Stomach smooth muscle (tissue), 2 donors: Measurements from ENCODE around the gene PPM1N.

Experiments
- H3K27ac ChIP-seq: one replicate; pipeline ENCODE4 v1.7.0; 2013; ENCODE audit warnings: mild to moderate bottlenecking, low read length, inconsistent platforms
- H3K27me3 ChIP-seq, 2 donors: one replicate each; pipeline ENCODE4 v1.7.0; 2013; ENCODE audit warnings: low read length in 2 of 2; ENCODE audit not compliant: insufficient read depth in 2 of 2, control insufficient read depth in 1 of 2
- H3K36me3 ChIP-seq, 2 donors: one replicate each; pipeline ENCODE4 v1.7.0; 2013; ENCODE audit warnings: low read length in 2 of 2; ENCODE audit not compliant: control insufficient read depth in 2 of 2, insufficient read depth in 2 of 2
- H3K4me1 ChIP-seq: one replicate; pipeline ENCODE4 v1.7.0; 2013; ENCODE audit warnings: low read length; ENCODE audit not compliant: control insufficient read depth, insufficient read depth
- H3K4me3 ChIP-seq, 2 donors: one replicate each; pipeline ENCODE4 v1.7.0; 2013; ENCODE audit warnings: low read length in 2 of 2
- H3K9ac ChIP-seq, 2 donors: one replicate each; pipeline ENCODE4 v1.7.0; 2013; ENCODE audit warnings: low read length in 2 of 2, mild to moderate bottlenecking in 1 of 2
- H3K9me3 ChIP-seq, 2 donors: one replicate each; pipeline ENCODE4 v1.7.0; 2013; ENCODE audit warnings: low read length in 2 of 2; ENCODE audit not compliant: control insufficient read depth in 2 of 2
- donor health status: healthy.
- donor health status: Pancreatic carcinoma.

The PPM1N gene

DNA sequence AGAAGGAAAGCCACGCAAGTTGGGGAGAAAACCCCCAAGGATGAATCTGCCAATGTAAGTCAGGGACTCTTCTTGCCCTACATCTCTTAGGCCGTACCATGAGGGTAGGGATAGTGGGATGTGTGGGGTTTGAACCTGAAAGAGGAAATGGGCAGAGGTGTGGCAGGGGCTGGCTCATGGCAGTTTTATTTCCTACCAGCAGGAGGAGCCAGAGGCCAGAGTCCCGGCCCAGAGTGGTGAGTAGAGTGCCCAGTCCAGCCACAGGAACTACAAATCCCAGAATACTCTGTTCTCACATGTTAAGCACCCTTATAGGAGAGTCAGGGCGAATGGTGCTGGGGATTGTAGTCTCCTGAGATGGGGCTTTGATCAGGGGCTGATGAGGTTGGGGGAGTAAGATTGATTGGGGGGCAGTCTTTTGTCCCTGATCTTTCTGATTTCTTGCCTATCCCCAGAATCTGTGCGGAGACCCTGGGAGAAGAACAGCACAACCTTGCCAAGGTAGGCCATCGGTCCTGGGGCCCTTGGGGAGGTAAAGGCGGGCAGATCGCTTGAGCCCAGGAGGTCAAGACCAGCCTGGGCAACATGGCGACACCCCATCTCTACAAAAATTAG, 25.5 kb downstream of the PPM1N start:
- peaks cover 27 to 30% of the 10 kb centered on the region in 2 donors for H3K36me3 ChIP-seq
- H3K27ac ChIP-seq, result no peak overlapping the region
- no peak overlapping the region for H3K4me3 ChIP-seq
- H3K27me3 ChIP-seq, result no peaks in the 10 kb centered on the region
- no peaks in the 10 kb centered on the region for H3K9me3 ChIP-seq
- H3K4me1 ChIP-seq, result peaks cover 18% of the 10 kb centered on the region
- H3K9ac ChIP-seq, result no peak overlapping the region

DNA sequence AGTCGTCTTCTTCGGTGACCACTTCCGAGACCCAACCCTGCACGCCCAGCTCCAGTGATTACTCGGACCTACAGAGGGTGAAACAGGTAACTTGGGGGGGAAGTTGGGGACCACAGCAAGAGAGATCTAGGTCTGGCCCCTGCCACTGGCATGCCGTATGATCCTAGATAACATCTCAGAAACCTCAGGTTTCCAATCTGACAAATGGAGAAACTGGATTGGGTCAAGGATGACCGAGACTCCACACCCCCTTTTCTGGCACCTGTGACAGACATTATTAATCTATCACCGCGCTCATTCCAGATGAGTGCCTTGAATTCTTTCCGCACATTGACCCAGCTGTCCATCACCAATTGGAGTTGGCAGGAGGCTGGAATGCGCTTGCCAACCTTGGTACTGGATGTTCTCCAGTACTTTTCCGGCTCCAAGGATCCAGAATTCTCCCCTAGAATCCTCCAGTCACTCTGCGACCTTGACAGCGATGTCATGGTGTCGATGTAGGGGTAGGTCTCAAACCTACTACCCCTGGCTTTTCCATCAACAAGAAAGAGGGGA, 26.4 kb downstream of the PPM1N start:
- Histone ChIP-seq H3K27me3 (peaks cover 0 to 2% of the 10 kb centered on the region in 2 donors), H3K4me1 (peaks cover 25% of the 10 kb centered on the region), H3K4me3 (no peak overlapping the region), H3K9ac (no peak overlapping the region), H3K9me3 (no peaks in the 10 kb centered on the region), H3K27ac (no peak overlapping the region), H3K36me3 (peaks cover 27 to 30% of the 10 kb centered on the region in 2 donors)

DNA sequence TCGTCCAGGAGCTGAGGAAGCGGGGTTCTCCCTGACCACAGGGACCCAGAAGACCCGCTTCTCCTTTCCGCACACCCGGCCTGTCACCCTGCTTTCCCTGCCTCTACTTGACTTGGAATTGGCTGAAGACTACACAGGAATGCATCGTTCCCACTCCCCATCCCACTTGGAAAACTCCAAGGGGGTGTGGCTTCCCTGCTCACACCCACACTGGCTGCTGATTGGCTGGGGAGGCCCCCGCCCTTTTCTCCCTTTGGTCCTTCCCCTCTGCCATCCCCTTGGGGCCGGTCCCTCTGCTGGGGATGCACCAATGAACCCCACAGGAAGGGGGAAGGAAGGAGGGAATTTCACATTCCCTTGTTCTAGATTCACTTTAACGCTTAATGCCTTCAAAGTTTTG, 27.9 kb downstream of the PPM1N start:
- Histone ChIP-seq H3K27me3 (peaks cover 2 to 3% of the 10 kb centered on the region in 2 donors), H3K4me1 (peaks cover 25% of the 10 kb centered on the region), H3K9ac (no peak overlapping the region), H3K4me3 (no peak overlapping the region), H3K36me3 (peaks cover 20 to 23% of the 10 kb centered on the region in 2 donors), H3K9me3 (no peaks in the 10 kb centered on the region), H3K27ac (no peak overlapping the region)

DNA sequence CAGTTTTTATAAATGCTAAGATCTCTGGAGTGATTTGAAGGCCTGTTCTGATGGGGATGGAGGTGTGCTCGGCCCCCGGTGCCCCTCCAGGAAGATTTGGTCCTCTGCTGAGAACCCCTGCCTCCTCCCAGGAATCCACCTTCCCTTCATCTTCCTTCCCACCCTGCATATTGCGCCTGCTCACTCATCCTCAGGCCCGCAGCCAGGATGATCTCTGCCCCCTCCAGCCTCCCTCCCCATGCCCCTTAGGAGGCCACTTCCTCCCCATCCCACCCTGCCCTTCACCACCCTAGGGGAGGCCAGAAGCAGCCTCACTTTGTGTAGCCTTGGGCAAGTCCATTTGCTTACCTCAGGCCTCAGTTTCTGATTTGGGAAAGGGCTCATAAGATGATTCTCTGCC, 28.7 kb downstream of the PPM1N start:
- Histone ChIP-seq H3K27ac (no peak overlapping the region), H3K36me3 (peaks cover 18 to 19% of the 10 kb centered on the region in 2 donors)

DNA sequence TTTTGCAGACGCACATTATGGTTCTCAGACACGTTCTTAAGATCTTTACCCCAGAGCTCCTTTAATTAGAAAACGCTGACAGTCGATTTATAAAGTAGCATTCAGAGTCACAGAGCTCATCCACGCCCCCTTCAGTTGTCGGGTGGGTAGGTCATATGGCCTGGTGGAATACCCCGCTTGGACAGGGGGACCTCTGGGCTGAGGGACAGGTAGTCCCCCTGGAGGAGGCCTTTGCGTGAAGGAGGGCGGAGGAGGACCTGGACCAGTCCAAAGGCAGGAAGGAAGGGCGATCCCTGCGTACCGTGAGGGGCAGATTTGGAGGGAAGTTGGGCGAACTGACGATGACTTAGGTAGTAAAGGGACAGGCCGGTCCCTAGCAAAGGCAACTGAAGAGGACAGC, 29.5 kb downstream of the PPM1N start:
- peaks cover 15 to 17% of the 10 kb centered on the region in 2 donors for H3K36me3 ChIP-seq
- no peak overlapping the region for H3K9ac ChIP-seq
- H3K4me1 ChIP-seq, result peaks cover 25% of the 10 kb centered on the region
- H3K9me3 ChIP-seq, result no peaks in the 10 kb centered on the region
- no peak overlapping the region for H3K4me3 ChIP-seq
- H3K27ac ChIP-seq, result no peak overlapping the region
- H3K27me3 ChIP-seq, result peaks cover 2 to 5% of the 10 kb centered on the region in 2 donors

More for the DNA sequence above, 28.7 kb downstream of the PPM1N start:
- no peaks in the 10 kb centered on the region for H3K9me3 ChIP-seq
- H3K4me3 ChIP-seq, result no peak overlapping the region
- H3K4me1 ChIP-seq, result peaks cover 25% of the 10 kb centered on the region
- H3K27me3 ChIP-seq, result peaks cover 2 to 5% of the 10 kb centered on the region in 2 donors
- H3K9ac ChIP-seq, result no peak overlapping the region

DNA sequence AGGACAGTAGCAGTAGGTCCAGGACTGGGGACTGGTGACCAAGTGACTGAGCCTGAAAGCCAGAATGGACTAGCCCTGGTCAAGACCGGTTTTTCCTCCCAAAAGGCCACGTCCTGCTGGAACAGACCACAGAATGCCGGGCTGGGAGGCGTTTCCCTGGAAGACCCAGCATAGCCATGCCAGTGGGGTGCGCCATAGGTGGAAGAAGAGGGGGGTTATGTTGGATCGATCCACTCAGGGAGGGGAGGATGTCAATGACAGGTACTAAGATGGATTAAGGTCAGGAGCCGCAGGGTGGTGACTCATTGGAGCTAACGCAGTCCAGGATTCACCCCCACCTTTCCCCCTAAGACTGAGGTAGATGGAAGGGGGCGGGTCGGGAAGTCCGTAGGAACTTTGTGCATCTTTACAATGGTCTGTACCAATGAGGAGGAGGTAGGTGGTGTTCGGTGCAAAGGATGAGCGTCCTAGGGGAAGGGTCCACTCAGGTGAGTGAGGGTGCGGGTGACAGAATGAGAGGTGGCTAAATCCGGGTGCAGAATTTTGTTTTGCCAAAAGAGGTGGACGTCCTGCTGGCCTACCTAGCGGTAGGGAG, 30.0 kb downstream of the PPM1N start:
- Histone ChIP-seq H3K27ac (no peak overlapping the region), H3K4me1 (peaks cover 25% of the 10 kb centered on the region), H3K27me3 (peaks cover 2 to 5% of the 10 kb centered on the region in 2 donors), H3K9ac (no peak overlapping the region), H3K9me3 (no peaks in the 10 kb centered on the region), H3K4me3 (peak overlapping the region in 1 of 2 donors; percentile 63), H3K36me3 (peaks cover 13 to 16% of the 10 kb centered on the region in 2 donors)

DNA sequence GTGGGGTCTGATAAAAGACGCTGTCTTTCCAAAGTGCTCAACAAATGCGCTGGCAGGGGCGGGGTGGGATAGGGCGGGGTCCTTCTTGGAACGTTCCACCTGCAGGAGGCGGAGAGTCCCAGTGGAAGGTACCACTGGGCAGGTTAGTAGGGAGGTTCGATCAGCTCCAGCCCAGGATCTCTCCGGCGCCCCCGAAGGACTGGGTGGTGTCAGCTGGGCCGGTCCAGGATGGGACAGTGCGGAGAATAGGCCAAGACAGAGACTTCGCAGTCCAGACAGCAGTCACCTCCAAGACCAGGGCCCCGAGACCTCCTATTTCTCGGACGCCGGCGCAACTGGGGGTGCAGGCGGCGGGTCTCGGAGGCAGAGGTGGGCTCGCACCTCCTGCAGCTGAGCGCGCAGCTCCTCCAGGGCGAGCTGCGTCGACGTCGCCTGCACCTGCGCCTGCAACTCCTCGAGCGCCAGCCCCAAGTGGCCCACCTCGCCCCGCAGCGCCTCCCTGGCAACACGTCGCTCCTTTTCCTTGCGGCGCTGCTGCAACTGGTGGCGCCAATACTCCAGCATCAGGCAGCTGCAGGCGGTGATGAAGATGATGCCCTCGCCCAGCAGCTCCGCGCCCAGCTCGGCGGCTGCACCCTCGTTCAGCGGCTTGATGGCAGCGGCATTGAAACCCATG, 30.6 kb downstream of the PPM1N start:
- H3K27ac ChIP-seq, result no peak overlapping the region
- H3K4me3 ChIP-seq, result peak overlapping the region in 1 of 2 donors; percentile 63
- peaks cover 13 to 16% of the 10 kb centered on the region in 2 donors for H3K36me3 ChIP-seq
- peaks cover 2 to 5% of the 10 kb centered on the region in 2 donors for H3K27me3 ChIP-seq
- no peaks in the 10 kb centered on the region for H3K9me3 ChIP-seq
- peaks cover 25% of the 10 kb centered on the region for H3K4me1 ChIP-seq
- H3K9ac ChIP-seq, result no peak overlapping the region

DNA sequence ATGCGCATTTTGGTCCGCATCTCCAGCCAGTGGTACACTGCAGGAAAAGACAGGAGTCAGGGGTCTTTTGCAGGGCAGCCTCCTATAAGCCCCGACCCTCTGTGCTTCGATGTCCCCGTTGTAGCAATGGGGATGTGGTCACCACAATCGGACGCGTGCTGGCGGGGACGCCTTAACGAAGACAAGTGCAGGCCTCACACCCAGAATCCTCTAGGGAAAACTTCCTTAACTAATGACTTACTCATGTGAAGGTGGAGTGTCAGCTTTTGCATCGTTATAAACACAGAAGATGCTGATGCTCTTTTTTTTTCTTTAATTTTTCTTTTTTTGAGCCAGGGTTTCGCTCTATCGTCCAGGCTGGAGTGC, 31.2 kb downstream of the PPM1N start:
- Histone ChIP-seq H3K36me3 (peaks cover 10 to 12% of the 10 kb centered on the region in 2 donors), H3K4me1 (peaks cover 25% of the 10 kb centered on the region), H3K4me3 (peak overlapping the region in 1 of 2 donors; percentile 63), H3K9me3 (no peaks in the 10 kb centered on the region), H3K9ac (no peak overlapping the region), H3K27ac (no peak overlapping the region), H3K27me3 (peaks cover 2 to 5% of the 10 kb centered on the region in 2 donors)

DNA sequence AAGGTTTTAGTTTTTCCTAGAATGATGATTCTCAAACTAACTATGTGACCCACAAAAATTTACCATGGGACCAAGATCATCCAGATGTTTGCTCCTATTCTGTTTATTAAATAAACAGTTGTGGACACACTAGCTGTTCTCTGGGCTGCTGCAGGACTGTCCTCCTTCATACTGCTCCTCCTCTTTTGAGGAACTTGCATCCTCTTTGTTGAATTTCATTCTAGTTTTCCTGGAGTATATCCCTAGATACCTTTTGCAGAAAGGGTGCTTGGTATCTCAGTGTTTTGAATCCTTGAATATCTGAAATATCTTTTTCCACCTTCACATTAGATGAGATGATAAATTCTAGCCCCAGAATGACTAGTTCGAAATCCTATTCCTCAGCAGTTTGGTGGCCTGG, 33.1 kb downstream of the PPM1N start:
- peaks cover 18% of the 10 kb centered on the region for H3K4me1 ChIP-seq
- H3K9ac ChIP-seq, result no peak overlapping the region
- H3K9me3 ChIP-seq, result no peaks in the 10 kb centered on the region
- peaks cover 2 to 5% of the 10 kb centered on the region in 2 donors for H3K27me3 ChIP-seq
- no peak overlapping the region for H3K27ac ChIP-seq
- no peak overlapping the region for H3K4me3 ChIP-seq
- peaks cover 0 to 4% of the 10 kb centered on the region in 2 donors for H3K36me3 ChIP-seq

DNA sequence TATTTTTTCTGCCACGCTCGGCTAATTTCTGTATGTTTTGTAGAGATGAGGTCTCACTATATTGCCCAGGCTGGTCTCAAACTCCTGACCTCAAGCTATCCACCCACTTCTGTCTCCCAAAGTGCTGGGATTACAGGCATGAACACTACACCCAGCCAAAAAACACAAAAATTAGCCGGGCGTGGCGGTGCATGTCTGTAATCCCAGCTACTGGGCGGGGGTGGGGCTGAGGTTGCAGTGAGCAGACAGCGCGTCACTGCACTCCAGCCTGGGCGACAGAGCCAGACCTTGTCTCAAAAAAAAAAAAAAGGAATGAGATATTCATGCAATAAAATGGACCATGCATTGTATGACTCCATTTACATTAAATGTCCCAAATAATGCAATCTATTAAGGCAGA, 41.2 kb downstream of the PPM1N start:
- H3K4me1 ChIP-seq, result no peaks in the 10 kb centered on the region
- no peaks in the 10 kb centered on the region for H3K9me3 ChIP-seq
- H3K4me3 ChIP-seq, result no peak overlapping the region
- no peak overlapping the region for H3K27ac ChIP-seq
- no peaks in the 10 kb centered on the region for H3K36me3 ChIP-seq
- H3K9ac ChIP-seq, result no peak overlapping the region
- H3K27me3 ChIP-seq, result no peaks in the 10 kb centered on the region
